Fibroblast of lung (primary cell): Measurements from ENCODE around the gene PHLDB3. TPM values are rescaled to one million over a fixed set of nuclear protein-coding genes. Genes with fewer than 3 reads are reported as not detected.

Source experiments
- DNase-seq, 2 donors: peaks; one replicate each; pipeline versions ENCODE4 v3.0.0 to v3.0.0-alpha.2; 2010; ENCODE audit warnings: low read depth in 2 of 2
- H2AFZ ChIP-seq: 2 replicates; pipeline ENCODE4 v1.5.1; 2012; ENCODE audit warnings: low read length, control low read depth, inconsistent platforms
- H3K27ac ChIP-seq: 2 replicates; pipeline ENCODE4 v1.5.1; 2011; ENCODE audit warnings: low read length, control low read depth; ENCODE audit not compliant: insufficient read depth
- H3K27me3 ChIP-seq: 2 replicates; pipeline ENCODE4 v1.5.1; 2011; ENCODE audit warnings: mild to moderate bottlenecking, low read length; ENCODE audit not compliant: control insufficient read depth, insufficient read depth
- H3K36me3 ChIP-seq: 2 replicates; pipeline ENCODE4 v1.5.1; 2011; ENCODE audit warnings: low read length; ENCODE audit not compliant: control insufficient read depth, insufficient read depth
- H3K4me1 ChIP-seq: 2 replicates; pipeline ENCODE4 v1.5.1; 2011; ENCODE audit warnings: low read length; ENCODE audit not compliant: control insufficient read depth, insufficient read depth; ENCODE audit errors: extremely low read depth
- H3K4me2 ChIP-seq: 2 replicates; pipeline ENCODE4 v1.5.1; 2011; ENCODE audit warnings: low read length, control low read depth; ENCODE audit not compliant: insufficient read depth; ENCODE audit errors: extremely low read depth
- H3K4me3 ChIP-seq, 4 experiments: fragments of 200-600 bp in 1 of 4; sonication (generic) in 1 of 4; replicated peaks in 1 of 4; 2 replicates each; pipeline ENCODE4 v1.5.1; 2011 to 2016; ENCODE audit warnings: low read length in 4 of 4, low read depth in 3 of 4, mild to moderate bottlenecking in 3 of 4, control low read depth in 2 of 4, inconsistent platforms in 1 of 4, mixed read lengths in 1 of 4; ENCODE audit not compliant: insufficient read depth in 1 of 4; ENCODE audit errors: control extremely low read depth in 1 of 4
- H3K79me2 ChIP-seq: 2 replicates; pipeline ENCODE4 v1.5.1; 2012; ENCODE audit warnings: mild to moderate bottlenecking, low read length, inconsistent platforms; ENCODE audit not compliant: control insufficient read depth, insufficient read depth
- H3K9ac ChIP-seq: 2 replicates; pipeline ENCODE4 v1.5.1; 2011; ENCODE audit warnings: mild to moderate bottlenecking, low read length, control low read depth; ENCODE audit not compliant: insufficient read depth
- H3K9me3 ChIP-seq: 2 replicates; pipeline ENCODE4 v1.5.1; 2012; ENCODE audit warnings: low read depth, low read length; ENCODE audit not compliant: control insufficient read depth, insufficient read depth
- H4K20me1 ChIP-seq: 2 replicates; pipeline ENCODE4 v1.5.1; 2011; ENCODE audit warnings: low read length; ENCODE audit not compliant: control insufficient read depth, insufficient read depth; ENCODE audit errors: extremely low read depth
- CTCF ChIP-seq, 2 donors: IDR thresholded peaks in 1 of 2; conservative IDR thresholded peaks in 1 of 2; 1 replicate in 1 of 2; 2 replicates in 1 of 2; pipeline ENCODE4 v1.5.1; 2011 to 2012; ENCODE audit warnings: low read length in 2 of 2, control low read depth in 1 of 2, inconsistent platforms in 1 of 2, low read depth in 1 of 2, mild to moderate bottlenecking in 1 of 2
- EZH2 ChIP-seq: IDR thresholded peaks from 2 replicates; pipeline ENCODE4 v1.5.1; 2012; ENCODE audit warnings: low read length, control low read depth, mild to moderate bottlenecking; ENCODE audit errors: missing control alignments
- polyA plus RNA-seq, 2 donors: library from polyadenylated mRNA; depleted of rRNA in 1 of 2; stranded (reverse) in 1 of 2; unstranded in 1 of 2; fragments of >200 nt; gene quantifications; 2 replicates each; pipeline ENCODE4 v1.2.1, GENCODE V29; 2011 to 2012; ENCODE audit warnings: missing spikeins in 1 of 2
- total RNA-seq: library from RNA; depleted of rRNA; stranded (reverse); fragments of >200 nt; gene quantifications from 2 replicates; pipeline ENCODE4 v1.2.1, GENCODE V29; 2014

PHLDB3 gene
- total and polyA plus RNA-seq, 2 donors (not counting 1 experiment from before 2014, with no cell fraction given), result 1.8 to 35.8 TPM

GRCh38 chr19:43462785-43463380 lies 41.7 kb downstream of the PHLDB3 start:
- H3K4me3 ChIP-seq, result peak overlapping the region; percentile 18 to 79 (median 48)
- no peaks in the 10 kb centered on the region for H3K36me3 ChIP-seq
- H4K20me1 ChIP-seq, result no peaks in the 10 kb centered on the region
- H3K9me3 ChIP-seq, result no peaks in the 10 kb centered on the region
- no peak overlapping the region for H3K9ac ChIP-seq
- no peak for DNase-seq
- no peak overlapping the region for H3K27ac ChIP-seq
- H3K79me2 ChIP-seq, result no peaks in the 10 kb centered on the region
- H2AFZ ChIP-seq, result peak overlapping the region; percentile 86
- H3K27me3 ChIP-seq, result no peaks in the 10 kb centered on the region
- TF ChIP-seq CTCF (conservative IDR thresholded peaks at IDR 0.05 in 1 of 2, IDR thresholded peaks at IDR 0.05 in 1 of 2; ENCODE audit: low read depth in 1 of 2, low read length in 2 of 2), result no peak
- no peak for TF ChIP-seq EZH2
- peak overlapping the region; percentile 80 for H3K4me2 ChIP-seq
- H3K4me1 ChIP-seq, result peaks cover 3% of the 10 kb centered on the region

DNA sequence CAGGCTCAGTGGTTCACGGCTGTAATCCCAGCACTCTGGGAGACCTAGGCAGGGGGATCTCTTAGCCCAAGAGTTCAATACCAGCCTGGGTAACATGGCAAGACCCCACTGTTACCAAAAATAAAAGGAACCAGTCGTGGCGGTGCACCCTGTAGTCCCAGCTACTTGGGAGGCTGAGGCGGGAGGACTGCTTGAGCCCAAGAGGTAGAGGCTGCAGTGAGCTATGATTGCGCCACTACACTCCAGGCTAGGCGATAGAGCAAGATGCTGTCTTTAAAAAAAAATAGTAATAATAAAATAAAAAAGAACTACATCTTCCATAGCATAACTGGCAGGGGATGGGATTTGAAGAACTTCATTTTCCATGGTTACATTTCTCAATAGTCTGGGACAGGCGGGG lies 42.2 kb downstream of the PHLDB3 start:
- H3K9ac ChIP-seq, result no peak overlapping the region
- no peak overlapping the region for H2AFZ ChIP-seq
- TF ChIP-seq EZH2 (no peak), CTCF (conservative IDR thresholded peaks at IDR 0.05 in 1 of 2, IDR thresholded peaks at IDR 0.05 in 1 of 2; ENCODE audit: low read depth in 1 of 2, low read length in 2 of 2) (no peak)
- peaks cover 3% of the 10 kb centered on the region for H3K4me1 ChIP-seq
- H3K4me3 ChIP-seq, result no peak overlapping the region
- H3K9me3 ChIP-seq, result no peaks in the 10 kb centered on the region
- no peak for DNase-seq
- H3K79me2 ChIP-seq, result no peaks in the 10 kb centered on the region
- no peaks in the 10 kb centered on the region for H3K36me3 ChIP-seq
- H3K27me3 ChIP-seq, result no peaks in the 10 kb centered on the region
- H3K27ac ChIP-seq, result no peak overlapping the region
- no peak overlapping the region for H3K4me2 ChIP-seq
- no peaks in the 10 kb centered on the region for H4K20me1 ChIP-seq

DNA sequence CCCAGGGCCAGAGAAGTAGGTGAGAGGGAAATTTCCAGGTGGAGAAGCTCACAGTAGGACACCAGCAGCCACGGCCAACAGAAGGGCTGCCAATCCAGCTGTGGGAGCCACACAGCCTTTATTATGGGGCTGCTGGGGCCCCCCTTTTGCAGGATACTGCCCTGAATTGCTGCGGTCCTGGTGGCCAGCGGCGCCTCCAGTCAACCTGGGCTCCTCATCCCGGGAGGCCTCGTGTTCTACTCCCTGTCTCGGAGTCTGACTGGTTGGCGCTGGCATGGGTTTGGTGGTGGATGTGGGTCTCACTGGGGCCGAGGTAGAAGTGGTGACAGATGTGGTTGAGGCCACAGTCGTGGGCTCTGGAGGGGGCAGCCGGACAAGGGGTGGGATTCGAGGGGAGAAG lies 43.2 kb downstream of the PHLDB3 start:
- no peak overlapping the region for H3K9ac ChIP-seq
- H3K4me1 ChIP-seq, result peaks cover 3% of the 10 kb centered on the region
- H3K27me3 ChIP-seq, result no peaks in the 10 kb centered on the region
- no peak overlapping the region for H2AFZ ChIP-seq
- no peaks in the 10 kb centered on the region for H3K9me3 ChIP-seq
- H3K4me3 ChIP-seq, result no peak overlapping the region
- TF ChIP-seq EZH2 (no peak), CTCF (conservative IDR thresholded peaks at IDR 0.05 in 1 of 2, IDR thresholded peaks at IDR 0.05 in 1 of 2; ENCODE audit: low read depth in 1 of 2, low read length in 2 of 2) (no peak)
- H3K36me3 ChIP-seq, result no peaks in the 10 kb centered on the region
- no peaks in the 10 kb centered on the region for H4K20me1 ChIP-seq
- no peak overlapping the region for H3K4me2 ChIP-seq
- H3K27ac ChIP-seq, result no peak overlapping the region
- H3K79me2 ChIP-seq, result no peaks in the 10 kb centered on the region
- DNase-seq, result no peak
